CD8-positive, alpha-beta memory T cell (primary cell): ENCODE results near the gene ACO1. TPM values are rescaled to one million over a fixed set of nuclear protein-coding genes. Genes with fewer than 3 reads are reported as not detected.
A peak's percentile ranks its signal among the peaks of the same experiment; 100 is the strongest.

Source experiments
- CTCF ChIA-PET: fragments of 350-600 bp; sonication (Branson Sonifier 250); formaldehyde crosslinking; loops from one replicate; lab custom pipeline; 2021; ENCODE audit warnings: antibody characterized with exemption; lab: Charles Lee
- POLR2A ChIA-PET: fragments of 350-600 bp; sonication (Branson Sonifier 250); formaldehyde crosslinking; loops from one replicate; lab custom pipeline; 2021; ENCODE audit warnings: antibody characterized with exemption; lab: Charles Lee
- DNase-seq, 5 donors: peaks; one replicate each; pipeline versions ENCODE4 v3.0.0 to v3.0.0-alpha.2; 2020 to 2022; ENCODE audit warnings: mixed read lengths in 1 of 5
- H3K27ac ChIP-seq: one replicate; pipeline ENCODE4 v1.7.0; 2013; ENCODE audit warnings: low read depth, mild to moderate bottlenecking, low read length, moderate library complexity
- H3K27me3 ChIP-seq: 2 replicates; pipeline ENCODE4 v1.7.0; 2013; ENCODE audit warnings: low read length, mild to moderate bottlenecking; ENCODE audit not compliant: insufficient read depth, poor library complexity, severe bottlenecking
- H3K36me3 ChIP-seq: 2 replicates; pipeline ENCODE4 v1.7.0; 2013; ENCODE audit warnings: mild to moderate bottlenecking, low read length, moderate library complexity; ENCODE audit not compliant: insufficient read depth
- H3K4me1 ChIP-seq: 2 replicates; pipeline ENCODE4 v1.7.0; 2013; ENCODE audit warnings: mild to moderate bottlenecking, low read length, moderate library complexity; ENCODE audit not compliant: insufficient read depth
- H3K4me3 ChIP-seq: 2 replicates; pipeline ENCODE4 v1.7.0; 2013; ENCODE audit warnings: mild to moderate bottlenecking, low read length
- H3K9me3 ChIP-seq: 2 replicates; pipeline ENCODE4 v1.7.0; 2013; ENCODE audit warnings: mild to moderate bottlenecking, low read length
- H3K27ac Mint-ChIP-seq, 8 donors: one replicate each; pipeline ENCODE4 v1.8.0; 2020 to 2021; ENCODE audit warnings: mixed read lengths in 8 of 8, mild to moderate bottlenecking in 6 of 8, inconsistent platforms in 3 of 8, moderate library complexity in 3 of 8
- H3K27me3 Mint-ChIP-seq, 2 donors: one replicate each; pipeline ENCODE4 v1.8.0; 2020 to 2021; ENCODE audit warnings: mixed read lengths in 2 of 2, mild to moderate bottlenecking in 1 of 2, moderate library complexity in 1 of 2
- H3K36me3 Mint-ChIP-seq, 3 donors: one replicate each; pipeline ENCODE4 v1.8.0; 2020 to 2021; ENCODE audit warnings: mixed read lengths in 3 of 3, inconsistent platforms in 1 of 3, mild to moderate bottlenecking in 1 of 3
- H3K4me1 Mint-ChIP-seq, 3 donors: one replicate each; pipeline ENCODE4 v1.8.0; 2020 to 2021; ENCODE audit warnings: mixed read lengths in 3 of 3, inconsistent platforms in 1 of 3, mild to moderate bottlenecking in 1 of 3
- H3K4me3 Mint-ChIP-seq, 7 donors: one replicate each; pipeline ENCODE4 v1.8.0; 2020 to 2021; ENCODE audit warnings: mixed read lengths in 7 of 7, mild to moderate bottlenecking in 6 of 7, moderate library complexity in 4 of 7, inconsistent platforms in 2 of 7
- H3K9me3 Mint-ChIP-seq, 5 donors: one replicate each; pipeline ENCODE4 v1.8.0; 2020 to 2022; ENCODE audit warnings: mixed read lengths in 5 of 5, mild to moderate bottlenecking in 3 of 5, moderate library complexity in 2 of 5, inconsistent platforms in 1 of 5
- polyA plus RNA-seq: library from polyadenylated mRNA; unstranded; fragments of 300-500 nt; fragmentation: Illumina TruSeq; gene quantifications from one replicate; pipeline ENCODE4 v1.2.3, GENCODE V29; 2021
- total RNA-seq, 2 experiments: library from RNA; stranded (reverse); gene quantifications; one replicate each; pipeline ENCODE4 v1.2.3, GENCODE V29; 2021

ACO1 gene
- total and polyA plus RNA-seq, 3 experiments from 2014 or later: 11.0 to 13.6 (median 13.5) TPM

GRCh38 chr9:32371679-32372078 lies 12.8 kb upstream of the ACO1 start:
- ChIA-PET CTCF (interaction anchor here (1.5 kb wide), 1 partner anchor 8 kb away, joined by 4 read pairs; no protein-coding TSS in a partner anchor), POLR2A (no interaction called here)
- Histone ChIP-seq H3K4me1 (no peaks in the 10 kb centered on the region), H3K36me3 (no peaks in the 10 kb centered on the region), H3K27me3 (no peaks in the 10 kb centered on the region), H3K27ac (no peak overlapping the region), H3K4me3 (no peak overlapping the region), H3K9me3 (no peaks in the 10 kb centered on the region)
- Mint-ChIP-seq H3K27ac (no peak overlapping the region), H3K4me1 (no peaks in the 10 kb centered on the region), H3K27me3 (peaks cover 0 to 16% of the 10 kb centered on the region in 2 donors), H3K4me3 (no peak overlapping the region), H3K9me3 (peaks cover 0 to 7% (median 2%) of the 10 kb centered on the region in 5 donors), H3K36me3 (no peaks in the 10 kb centered on the region)
- DNase-seq: no peak

GRCh38 chr9:32376285-32376684 lies 8.2 kb upstream of the ACO1 start:
- H3K9me3 Mint-ChIP-seq: peaks cover 0 to 2% (median 0%) of the 10 kb centered on the region in 5 donors
- H3K4me1 ChIP-seq: peaks cover 10% of the 10 kb centered on the region
- CTCF ChIA-PET: interaction anchor here (1.1 to 7.4 kb wide), 3 partner anchors 150 to 202 kb away, joined by 3 to 342 read pairs (median 49); partner anchors contain the start of genes NDUFB6, RIGI, SMIM27 and TOPORS
- H3K4me3 Mint-ChIP-seq: no peak overlapping the region
- H3K27me3 ChIP-seq: no peaks in the 10 kb centered on the region
- H3K36me3 ChIP-seq: no peaks in the 10 kb centered on the region
- no peak for DNase-seq
- H3K4me3 ChIP-seq: no peak overlapping the region
- H3K27ac ChIP-seq: no peak overlapping the region
- peaks cover 10 to 11% (median 11%) of the 10 kb centered on the region in 3 donors for H3K4me1 Mint-ChIP-seq
- peaks cover 1 to 20% of the 10 kb centered on the region in 2 donors for H3K27me3 Mint-ChIP-seq
- H3K27ac Mint-ChIP-seq: no peak overlapping the region
- H3K36me3 Mint-ChIP-seq: no peaks in the 10 kb centered on the region
- POLR2A ChIA-PET: no interaction called here
- H3K9me3 ChIP-seq: no peaks in the 10 kb centered on the region

- peaks cover 10% of the 10 kb centered on the region for H3K4me1 ChIP-seq
- Mint-ChIP-seq H3K27ac (peak overlapping the region in 3 of 8 donors; percentile 3 to 40 (median 30)), H3K27me3 (peaks cover 4 to 34% of the 10 kb centered on the region in 2 donors), H3K36me3 (no peaks in the 10 kb centered on the region), H3K9me3 (no peaks in the 10 kb centered on the region), H3K4me3 (peak overlapping the region in 1 of 7 donors; percentile 22), H3K4me1 (peaks cover 10 to 13% (median 12%) of the 10 kb centered on the region in 3 donors)
- no peaks in the 10 kb centered on the region for H3K9me3 ChIP-seq
- no peak overlapping the region for H3K4me3 ChIP-seq
- H3K27ac ChIP-seq: no peak overlapping the region
- ChIA-PET POLR2A (interaction anchor here (0.8 to 1.3 kb wide), 3 partner anchors 147 to 201 kb away, joined by 4 to 7 read pairs (median 6); partner anchors contain the start of genes NDUFB6 and RIGI), CTCF (interaction anchor here (0.7 to 7.4 kb wide), 30 partner anchors 9 to 601 kb away, joined by 3 to 342 read pairs (median 5); partner anchors contain the start of genes NDUFB6, RIGI, SMIM27 and TOPORS)
- H3K36me3 ChIP-seq: no peaks in the 10 kb centered on the region
- DNase-seq: peak in 4 of 5 donors; percentile 28 to 56 (median 54)
- H3K27me3 ChIP-seq: no peaks in the 10 kb centered on the region
Measured at GRCh38 chr9:32378496-32378895, 5.9 kb upstream of the ACO1 start.

GRCh38 chr9:32378993-32379729 lies 5.3 kb upstream of the ACO1 start:
- H3K9me3 Mint-ChIP-seq: no peaks in the 10 kb centered on the region
- peaks cover 4 to 34% of the 10 kb centered on the region in 2 donors for H3K27me3 Mint-ChIP-seq
- H3K36me3 Mint-ChIP-seq: peaks cover 0 to 3% (median 0%) of the 10 kb centered on the region in 3 donors
- no peaks in the 10 kb centered on the region for H3K36me3 ChIP-seq
- H3K4me3 Mint-ChIP-seq: peak overlapping the region in 2 of 7 donors; percentile 19 to 22
- H3K9me3 ChIP-seq: no peaks in the 10 kb centered on the region
- peak; percentile 19 to 64 (median 52) for DNase-seq
- H3K4me1 ChIP-seq: peaks cover 14% of the 10 kb centered on the region
- ChIA-PET CTCF (interaction anchor here (0.7 to 7.4 kb wide), 31 partner anchors 8 to 601 kb away, joined by 3 to 342 read pairs (median 5); partner anchors contain the start of genes NDUFB6, RIGI, SMIM27 and TOPORS), POLR2A (interaction anchor here (0.8 to 1.3 kb wide), 4 partner anchors 146 to 201 kb away, joined by 3 to 7 read pairs (median 5); partner anchors contain the start of genes NDUFB6, RIGI, SMIM27 and TOPORS)
- no peaks in the 10 kb centered on the region for H3K27me3 ChIP-seq
- peaks cover 15 to 19% (median 17%) of the 10 kb centered on the region in 3 donors for H3K4me1 Mint-ChIP-seq
- no peak overlapping the region for H3K4me3 ChIP-seq
- H3K27ac Mint-ChIP-seq: peak overlapping the region in 4 of 8 donors; percentile 0 to 75 (median 22)
- H3K27ac ChIP-seq: no peak overlapping the region

GRCh38 chr9:32380944-32381343 lies 3.5 kb upstream of the ACO1 start:
- no peak overlapping the region for H3K27ac ChIP-seq
- H3K4me3 Mint-ChIP-seq: no peak overlapping the region
- H3K9me3 ChIP-seq: no peaks in the 10 kb centered on the region
- H3K36me3 Mint-ChIP-seq: peaks cover 0 to 3% (median 0%) of the 10 kb centered on the region in 3 donors
- H3K36me3 ChIP-seq: no peaks in the 10 kb centered on the region
- H3K4me3 ChIP-seq: no peak overlapping the region
- H3K27me3 ChIP-seq: no peaks in the 10 kb centered on the region
- ChIA-PET POLR2A (no interaction called here), CTCF (interaction anchor here (1.0 to 7.4 kb wide), 7 partner anchors 8 to 200 kb away, joined by 3 to 342 read pairs (median 32); partner anchors contain the start of genes NDUFB6, RIGI, SMIM27 and TOPORS)
- H3K4me1 ChIP-seq: peaks cover 19% of the 10 kb centered on the region
- peaks cover 4 to 28% of the 10 kb centered on the region in 2 donors for H3K27me3 Mint-ChIP-seq
- no peaks in the 10 kb centered on the region for H3K9me3 Mint-ChIP-seq
- H3K27ac Mint-ChIP-seq: no peak overlapping the region
- peaks cover 22 to 32% (median 28%) of the 10 kb centered on the region in 3 donors for H3K4me1 Mint-ChIP-seq
- no peak for DNase-seq

GRCh38 chr9:32382565-32383320 lies 1.7 kb upstream of the ACO1 start:
- ChIA-PET POLR2A (no interaction called here), CTCF (interaction anchor here (1.0 to 5.0 kb wide), 6 partner anchors 50 to 201 kb away, joined by 3 to 57 read pairs (median 11); partner anchors contain the start of genes NDUFB6 and SMIM27)
- Histone ChIP-seq H3K27ac (no peak overlapping the region), H3K9me3 (no peaks in the 10 kb centered on the region), H3K4me3 (no peak overlapping the region), H3K36me3 (no peaks in the 10 kb centered on the region), H3K27me3 (no peaks in the 10 kb centered on the region), H3K4me1 (peaks cover 19% of the 10 kb centered on the region)
- Mint-ChIP-seq H3K4me3 (peak overlapping the region in 4 of 7 donors; percentile 0 to 66 (median 40)), H3K27ac (peak overlapping the region in 1 of 8 donors; percentile 84), H3K27me3 (peaks cover 4 to 28% of the 10 kb centered on the region in 2 donors), H3K4me1 (peaks cover 27 to 41% (median 37%) of the 10 kb centered on the region in 3 donors), H3K36me3 (peaks cover 0 to 3% (median 0%) of the 10 kb centered on the region in 3 donors), H3K9me3 (no peaks in the 10 kb centered on the region)
- DNase-seq: no peak

GRCh38 chr9:32384002-32384363 lies 460 bp upstream of the ACO1 start:
- ChIA-PET CTCF (interaction anchor here (0.7 to 5.0 kb wide), 11 partner anchors 9 to 584 kb away, joined by 3 to 57 read pairs (median 4); partner anchors contain the start of genes NDUFB6 and RIGI), POLR2A (interaction anchor here (0.7 to 2.1 kb wide), 4 partner anchors 13 to 188 kb away, joined by 3 to 14 read pairs (median 6); partner anchors contain the start of genes SMIM27 and TOPORS)
- Histone ChIP-seq H3K4me3 (peak overlapping the region; percentile 82), H3K9me3 (no peaks in the 10 kb centered on the region), H3K36me3 (no peaks in the 10 kb centered on the region), H3K27ac (no peak overlapping the region), H3K4me1 (peaks cover 14% of the 10 kb centered on the region), H3K27me3 (no peaks in the 10 kb centered on the region)
- peaks cover 22 to 38% (median 31%) of the 10 kb centered on the region in 3 donors for H3K4me1 Mint-ChIP-seq
- no peaks in the 10 kb centered on the region for H3K9me3 Mint-ChIP-seq
- peaks cover 0 to 3% (median 0%) of the 10 kb centered on the region in 3 donors for H3K36me3 Mint-ChIP-seq
- H3K27me3 Mint-ChIP-seq: peaks cover 4 to 28% of the 10 kb centered on the region in 2 donors
- peak overlapping the region; percentile 68 to 90 (median 85) for H3K4me3 Mint-ChIP-seq
- peak overlapping the region in 6 of 8 donors; percentile 4 to 93 (median 66) for H3K27ac Mint-ChIP-seq
- no peak for DNase-seq
